Progenitor cell of endocrine pancreas (in vitro differentiated cells): ENCODE data around the gene CELA2B. TPM values are rescaled to one million over a fixed set of nuclear protein-coding genes. Genes with fewer than 3 reads are reported as not detected.

Experiments
- DNase-seq: peaks from one replicate; pipeline ENCODE4 v3.0.0; 2021; ENCODE audit warnings: low spot score; ENCODE audit not compliant: unreplicated experiment
- H3K27ac Mint-ChIP-seq: 2 replicates; pipeline ENCODE4 v1.8.0; 2021; ENCODE audit warnings: mild to moderate bottlenecking, moderate library complexity, mixed read lengths
- H3K27me3 Mint-ChIP-seq: 2 replicates; pipeline ENCODE4 v1.8.0; 2021; ENCODE audit warnings: mixed read lengths
- H3K36me3 Mint-ChIP-seq: 2 replicates; pipeline ENCODE4 v1.8.0; 2022; ENCODE audit warnings: mixed read lengths; ENCODE audit not compliant: insufficient read depth
- H3K4me1 Mint-ChIP-seq: 2 replicates; pipeline ENCODE4 v1.8.0; 2021; ENCODE audit warnings: low read depth, mixed read lengths
- H3K4me3 Mint-ChIP-seq: 2 replicates; pipeline ENCODE4 v1.8.0; 2021; ENCODE audit warnings: low read depth, mild to moderate bottlenecking, moderate library complexity, mixed read lengths
- H3K9me3 Mint-ChIP-seq: 2 replicates; pipeline ENCODE4 v1.8.0; 2021; ENCODE audit warnings: low read depth, mixed read lengths
- CTCF ChIP-seq: fragments of 200-600 bp; sonication (generic); IDR thresholded peaks from one replicate; pipeline ENCODE4 v1.5.0; 2021; ENCODE audit warnings: antibody characterized with exemption, mild to moderate bottlenecking; ENCODE audit not compliant: unreplicated experiment
- total RNA-seq: library from RNA; stranded (reverse); gene quantifications from 2 replicates; pipeline ENCODE4 v1.2.1, GENCODE V29; 2021

CELA2B gene
- total RNA-seq, 1 donor from 2014 or later, result not detected

DNA sequence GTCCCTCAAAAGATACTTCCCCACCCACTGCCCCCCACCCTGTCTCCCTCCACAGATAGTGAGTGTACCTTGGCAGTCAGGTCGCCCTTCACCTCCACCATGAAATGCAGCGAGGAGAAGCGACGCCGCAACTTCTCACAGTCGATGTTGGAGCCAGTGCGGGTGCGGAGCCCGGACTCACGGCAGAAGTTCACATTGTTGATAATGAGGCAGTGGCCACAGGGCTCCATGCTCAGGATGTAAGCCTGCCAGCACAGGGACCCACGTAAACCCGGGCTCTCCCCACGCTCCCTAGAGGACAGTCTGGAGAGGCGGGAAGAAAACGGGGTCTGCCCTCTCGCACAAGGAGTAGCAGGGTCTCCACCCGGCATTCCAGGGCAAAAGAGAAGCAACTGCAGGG lies 30.9 kb downstream of the CELA2B start:
- H3K9me3 Mint-ChIP-seq, result no peaks in the 10 kb centered on the region
- no peak for DNase-seq
- no peak overlapping the region for H3K27ac Mint-ChIP-seq
- peaks cover 6% of the 10 kb centered on the region for H3K4me1 Mint-ChIP-seq
- no peak for TF ChIP-seq CTCF
- peaks cover 7% of the 10 kb centered on the region for H3K36me3 Mint-ChIP-seq
- no peaks in the 10 kb centered on the region for H3K27me3 Mint-ChIP-seq
- no peak overlapping the region for H3K4me3 Mint-ChIP-seq

GRCh38 chr1:15507278-15507677 lies 31.4 kb downstream of the CELA2B start:
- H3K9me3 Mint-ChIP-seq, result no peaks in the 10 kb centered on the region
- TF ChIP-seq CTCF, result no peak
- H3K36me3 Mint-ChIP-seq, result peaks cover 12% of the 10 kb centered on the region
- no peak overlapping the region for H3K27ac Mint-ChIP-seq
- no peak overlapping the region for H3K4me3 Mint-ChIP-seq
- DNase-seq, result no peak
- peaks cover 6% of the 10 kb centered on the region for H3K4me1 Mint-ChIP-seq
- no peaks in the 10 kb centered on the region for H3K27me3 Mint-ChIP-seq

- Mint-ChIP-seq H3K36me3 (peaks cover 13% of the 10 kb centered on the region), H3K4me3 (no peak overlapping the region), H3K27ac (no peak overlapping the region), H3K9me3 (no peaks in the 10 kb centered on the region), H3K27me3 (no peaks in the 10 kb centered on the region), H3K4me1 (peaks cover 10% of the 10 kb centered on the region)
- TF ChIP-seq CTCF, result no peak
- no peak for DNase-seq
These were observed 33.0 kb downstream of the CELA2B start for GRCh38 chr1:15508700-15509487.

GRCh38 chr1:15509586-15509985 lies 33.7 kb downstream of the CELA2B start:
- H3K27me3 Mint-ChIP-seq, result no peaks in the 10 kb centered on the region
- no peak overlapping the region for H3K27ac Mint-ChIP-seq
- peaks cover 10% of the 10 kb centered on the region for H3K4me1 Mint-ChIP-seq
- H3K36me3 Mint-ChIP-seq, result peaks cover 13% of the 10 kb centered on the region
- no peaks in the 10 kb centered on the region for H3K9me3 Mint-ChIP-seq
- H3K4me3 Mint-ChIP-seq, result no peak overlapping the region
- TF ChIP-seq CTCF, result no peak
- no peak for DNase-seq

- H3K4me3 Mint-ChIP-seq, result no peak overlapping the region
- TF ChIP-seq CTCF, result no peak
These were observed 34.9 kb downstream of the CELA2B start for GRCh38 chr1:15510611-15511405.

More at GRCh38 chr1:15510611-15511405, 34.9 kb downstream of the CELA2B start:
- no peak for DNase-seq
- peaks cover 10% of the 10 kb centered on the region for H3K4me1 Mint-ChIP-seq
- H3K9me3 Mint-ChIP-seq, result no peaks in the 10 kb centered on the region
- H3K27me3 Mint-ChIP-seq, result no peaks in the 10 kb centered on the region
- no peak overlapping the region for H3K27ac Mint-ChIP-seq
- peaks cover 15% of the 10 kb centered on the region for H3K36me3 Mint-ChIP-seq
